A549 (cell line): ENCODE data around the gene KLHDC7B. TPM values are rescaled to one million over a fixed set of nuclear protein-coding genes. Genes with fewer than 3 reads are reported as not detected.

Experiments used
- ATAC-seq, 2 experiments: fragments of 200-7000 bp in 1 of 2; fragments of >200 bp in 1 of 2; cut with Nextera tagmentation in 1 of 2; cut with Tn5 transposase in 1 of 2; 3 replicates each; pipeline versions ENCODE4 v1.8.0 to v1.9.1; 2018 to 2020; ENCODE audit warnings: mild to moderate bottlenecking in 1 of 2, moderate library complexity in 1 of 2
- CTCF ChIA-PET: fragments of 300-600 bp; sonication (Branson Sonifier 250); formaldehyde crosslinking; extraction: SDS; loops from one replicate; lab custom pipeline; 2021; ENCODE audit warnings: antibody characterized with exemption, inconsistent platforms; lab: Yijun Ruan, JAX
- POLR2A ChIA-PET: fragments of 350-600 bp; formaldehyde crosslinking; extraction: SDS; loops from one replicate; lab custom pipeline; 2021; ENCODE audit warnings: antibody characterized with exemption, inconsistent platforms; lab: Yijun Ruan, JAX
- DNase-seq, 2 experiments: peaks; one replicate each; pipeline versions ENCODE4 v3.0.0 to v3.0.0-alpha.2; 2011 to 2016; ENCODE audit warnings: low read depth in 1 of 2, low spot score in 1 of 2
- FAIRE-seq: peaks from 2 replicates; lab custom pipeline; 2011; peaks lifted over from hg19 to GRCh38; lab: Jason Lieb, UNC
- H3K27ac ChIP-seq, 2 experiments: fragments of >200 bp; sonication (Bioruptor Twin); formaldehyde crosslinking; 3 replicates each; pipeline ENCODE4 v1.5.1; 2016 to 2017
- H3K4me1 ChIP-seq: fragments of >200 bp; sonication (Bioruptor Twin); formaldehyde crosslinking; 3 replicates; pipeline ENCODE4 v1.6.1; 2016
- H3K4me2 ChIP-seq: fragments of >200 bp; sonication (Bioruptor Twin); formaldehyde crosslinking; 3 replicates; pipeline ENCODE4 v1.6.1; 2016
- H3K4me3 ChIP-seq: fragments of >200 bp; sonication (Bioruptor Twin); formaldehyde crosslinking; 3 replicates; pipeline ENCODE4 v1.5.1; 2016
- H3K9me3 ChIP-seq: fragments of >200 bp; sonication (Bioruptor Twin); formaldehyde crosslinking; 3 replicates; pipeline ENCODE4 v1.6.1; 2016
- BCL3 ChIP-seq: fragments of >200 bp; sonication (Bioruptor Twin); formaldehyde crosslinking; IDR thresholded peaks from 3 replicates; pipeline ENCODE4 v1.6.1; 2016
- CTCF ChIP-seq: fragments of >200 bp; sonication (Bioruptor Twin); formaldehyde crosslinking; IDR thresholded peaks from 3 replicates; pipeline ENCODE4 v1.5.1; 2016
- E2F6 ChIP-seq: IDR thresholded peaks from 2 replicates; pipeline ENCODE4 v1.6.1; 2012; ENCODE audit warnings: low read depth, borderline replicate concordance
- EHF ChIP-seq: fragments of 250-450 bp; sonication (Bioruptor Pico); IDR thresholded peaks from 2 replicates; pipeline ENCODE4 v1.5.0; 2020; ENCODE audit warnings: mild to moderate bottlenecking
- GATA3 ChIP-seq: IDR thresholded peaks from 2 replicates; pipeline ENCODE4 v1.6.1; 2012; ENCODE audit warnings: borderline replicate concordance
- HOXB13 ChIP-seq: fragments of 250-450 bp; sonication (Bioruptor Pico); IDR thresholded peaks from 2 replicates; pipeline ENCODE4 v1.5.0; 2020; ENCODE audit warnings: low read depth, mild to moderate bottlenecking, moderate library complexity
- HOXB5 ChIP-seq: fragments of 250-450 bp; sonication (Bioruptor Pico); IDR thresholded peaks from 2 replicates; pipeline ENCODE4 v1.5.0; 2020; ENCODE audit warnings: mild to moderate bottlenecking, moderate library complexity
- KDM1A ChIP-seq: fragments of 200-600 bp; sonication (generic); IDR thresholded peaks from 2 replicates; pipeline ENCODE4 v1.6.1; 2016; ENCODE audit warnings: low read depth, mild to moderate bottlenecking
- MAX ChIP-seq: IDR thresholded peaks from 2 replicates; pipeline ENCODE4 v1.6.1; 2012
- PHF8 ChIP-seq: fragments of 200-600 bp; sonication (generic); IDR thresholded peaks from 2 replicates; pipeline ENCODE4 v1.6.1; 2016; ENCODE audit warnings: low read depth, mild to moderate bottlenecking, antibody characterized with exemption, moderate library complexity, borderline replicate concordance
- REST ChIP-seq: fragments of 200-600 bp; sonication (generic); IDR thresholded peaks from 2 replicates; pipeline ENCODE4 v1.6.1; 2016; ENCODE audit warnings: antibody characterized with exemption, mild to moderate bottlenecking, moderate library complexity
- SMC3 ChIP-seq: fragments of >200 bp; sonication (Bioruptor Twin); formaldehyde crosslinking; IDR thresholded peaks from 3 replicates; pipeline ENCODE4 v1.6.1; 2018; ENCODE audit warnings: inconsistent platforms
- ZNF302 ChIP-seq: fragments of 250-450 bp; sonication (Bioruptor Pico); IDR thresholded peaks from 2 replicates; pipeline ENCODE4 v1.9.0; 2021; ENCODE audit warnings: inconsistent platforms, mild to moderate bottlenecking, moderate library complexity
- WGBS: methylation state at CpG from one replicate; pipeline ENCODE4 v1.1.6; 2017; ENCODE audit errors: missing lambda C conversion rate; 5-methylcytosine and 5-hydroxymethylcytosine counted together
- polyA plus RNA-seq, 4 experiments: library from polyadenylated mRNA; depleted of rRNA in 3 of 4; stranded (reverse); fragments of >200 nt; fragmentation: RNase III in 1 of 4; extraction: RNeasy Plus Mini Kit Qiagen cat#74134 plus additional on column Dnase treatment in 1 of 4; gene quantifications; 2 replicates in 3 of 4; 3 replicates in 1 of 4; pipeline ENCODE4 v1.2.3, GENCODE V29; 2011 to 2017

Gene KLHDC7B
- polyA plus RNA-seq, 2 of the 4 experiments (the other 2 are of a cell fraction) = 0.09 TPM; not detected in 1

GRCh38 chr22:50548921-50549790, 3.5 kb downstream of the KLHDC7B start:
- no peak overlapping the region for H3K4me3 ChIP-seq
- POLR2A ChIA-PET = interaction anchor here (0.9 kb wide), 1 partner anchor 19 kb away, joined by 3 read pairs; the partner anchor contains the start of gene TYMP
- 84% methylated on average over 19 of the region's 68 CpGs for WGBS

More at GRCh38 chr22:50548921-50549790, 3.5 kb downstream of the KLHDC7B start:
- FAIRE-seq (no peak), DNase-seq (no peak), ATAC-seq (no peak)
- H3K4me2 ChIP-seq = no peak overlapping the region
- peaks cover 20% of the 10 kb centered on the region for H3K4me1 ChIP-seq
- CTCF ChIA-PET = interaction anchor here (2.9 kb wide), 1 partner anchor 14 kb away, joined by 13 read pairs; the partner anchor contains the start of gene SYCE3
- H3K27ac ChIP-seq = no peak overlapping the region
- no peaks in the 10 kb centered on the region for H3K9me3 ChIP-seq
- no peak for TF ChIP-seq HOXB5
- no peak for TF ChIP-seq REST
- TF ChIP-seq ZNF302 (CRISPR knock-in tag) = no peak
- no peak for TF ChIP-seq E2F6
- no peak for TF ChIP-seq CTCF
- no peak for TF ChIP-seq SMC3
- TF ChIP-seq EHF = no peak
- no peak for TF ChIP-seq GATA3
- TF ChIP-seq HOXB13 = no peak
- TF ChIP-seq KDM1A = no peak
- no peak for TF ChIP-seq PHF8
- no peak for TF ChIP-seq BCL3
- no peak for TF ChIP-seq MAX
- TF ChIP-seq, all 56 proteins: peak for 0
